GM23248 (cell line): ENCODE results near the gene CPNE4. TPM values are rescaled to one million over a fixed set of nuclear protein-coding genes. Genes with fewer than 3 reads are reported as not detected.

Experiments used
- DNase-seq: peaks from one replicate; pipeline ENCODE4 v3.0.0-alpha.2; 2015
- H2AFZ ChIP-seq: fragments of 200-600 bp; sonication (generic); 2 replicates; pipeline ENCODE4 v1.6.1; 2016; ENCODE audit warnings: antibody characterized with exemption
- H3F3A ChIP-seq: fragments of 200-600 bp; sonication (generic); 2 replicates; pipeline ENCODE4 v1.6.1; 2016; ENCODE audit warnings: mild to moderate bottlenecking, antibody characterized with exemption, mixed run types; ENCODE audit not compliant: insufficient read depth
- H3K27ac ChIP-seq: fragments of 200-600 bp; sonication (generic); 2 replicates; pipeline ENCODE4 v1.5.1; 2016; ENCODE audit warnings: mild to moderate bottlenecking
- H3K27me3 ChIP-seq: fragments of 200-600 bp; sonication (generic); replicated peaks from 2 replicates; pipeline ENCODE4 v1.6.1; 2016; ENCODE audit warnings: mild to moderate bottlenecking; ENCODE audit not compliant: insufficient read depth
- H3K36me3 ChIP-seq: fragments of 200-600 bp; sonication (generic); 2 replicates; pipeline ENCODE4 v1.6.1; 2016; ENCODE audit warnings: low read depth, mild to moderate bottlenecking
- H3K4me1 ChIP-seq: fragments of 200-600 bp; sonication (generic); 2 replicates; pipeline ENCODE4 v1.6.1; 2016; ENCODE audit warnings: mild to moderate bottlenecking; ENCODE audit not compliant: insufficient read depth
- H3K4me2 ChIP-seq: fragments of 200-600 bp; sonication (generic); one replicate; pipeline ENCODE4 v1.6.1; 2016; ENCODE audit warnings: mild to moderate bottlenecking; ENCODE audit not compliant: unreplicated experiment
- H3K4me3 ChIP-seq: fragments of 200-600 bp; sonication (generic); 2 replicates; pipeline ENCODE4 v1.5.1; 2016; ENCODE audit warnings: mild to moderate bottlenecking
- H3K79me2 ChIP-seq: fragments of 200-600 bp; sonication (generic); 2 replicates; pipeline ENCODE4 v1.6.1; 2016; ENCODE audit warnings: mild to moderate bottlenecking; ENCODE audit not compliant: insufficient read depth
- H3K9ac ChIP-seq: fragments of 200-600 bp; sonication (generic); 2 replicates; pipeline ENCODE4 v1.6.1; 2016; ENCODE audit warnings: mild to moderate bottlenecking
- H3K9me2 ChIP-seq: fragments of 200-600 bp; sonication (generic); 2 replicates; pipeline ENCODE4 v1.6.1; 2016; ENCODE audit warnings: mixed run types, mild to moderate bottlenecking, moderate library complexity; ENCODE audit not compliant: insufficient read depth
- H3K9me3 ChIP-seq: fragments of 200-600 bp; sonication (generic); one replicate; pipeline ENCODE4 v1.6.1; 2017; ENCODE audit warnings: low read depth
- H4K20me1 ChIP-seq: fragments of 200-600 bp; sonication (generic); 2 replicates; pipeline ENCODE4 v1.6.0; 2016; ENCODE audit not compliant: insufficient read depth
- EZH2 ChIP-seq: fragments of 200-600 bp; sonication (generic); IDR thresholded peaks from 2 replicates; pipeline ENCODE4 v1.6.1; 2018; ENCODE audit warnings: antibody characterized with exemption, mild to moderate bottlenecking; ENCODE audit not compliant: insufficient read depth, poor library complexity, severe bottlenecking
- EZH2phosphoT487 ChIP-seq: fragments of 200-600 bp; sonication (generic); IDR thresholded peaks from 2 replicates; pipeline ENCODE4 v1.6.1; 2018; ENCODE audit warnings: antibody characterized with exemption, moderate library complexity, mild to moderate bottlenecking, low read depth; ENCODE audit not compliant: insufficient read depth
- WGBS, 2 experiments: methylation state at CpG; one replicate each; pipeline ENCODE4 v1.1.6; 2015 to 2017; ENCODE audit warnings: low lambda C conversion rate in 2 of 2, low coverage in 1 of 2; ENCODE audit errors: missing lambda C conversion rate in 2 of 2; 5-methylcytosine and 5-hydroxymethylcytosine counted together
- in situ Hi-C: fragments of 300-500 bp; cut with MboI; formaldehyde crosslinking; loops from 2 replicates; pipeline ENCODE4 v1.15.0; 2020
- polyA plus RNA-seq: library from polyadenylated mRNA; unstranded; fragments of >200 nt; fragmentation: Nextera tagmentation; extraction: Ambion mirVana; gene quantifications from 2 replicates; pipeline ENCODE4 v1.2.1, GENCODE V29; 2016
- total RNA-seq: library from RNA; depleted of rRNA; stranded (reverse); fragments of >200 nt; shearing (Covaris generic); gene quantifications from 2 replicates; pipeline ENCODE4 v1.2.3, GENCODE V29; 2014

The CPNE4 gene
- total and polyA plus RNA-seq, 2 experiments from 2014 or later = 0.11 to 0.44 TPM

- Histone ChIP-seq H3K36me3 (no peaks in the 10 kb centered on the region), H3K9me2 (no peaks in the 10 kb centered on the region), H3K9ac (no peak overlapping the region), H3K4me2 (no peak overlapping the region), H3K9me3 (no peaks in the 10 kb centered on the region), H2AFZ (no peak overlapping the region), H3K4me3 (no peak overlapping the region), H3K27ac (no peak overlapping the region), H3K27me3 (no peaks in the 10 kb centered on the region), H4K20me1 (no peaks in the 10 kb centered on the region), H3K79me2 (no peaks in the 10 kb centered on the region), H3F3A (no peaks in the 10 kb centered on the region), H3K4me1 (no peaks in the 10 kb centered on the region)
- TF ChIP-seq EZH2 = no peak
- TF ChIP-seq EZH2phosphoT487 = no peak
- in situ Hi-C loops = no loop called here
- no peak for DNase-seq
- WGBS, 2 experiments = 45 to 62% methylated on average over 3 of the region's 3 CpGs
Measured at GRCh38 chr3:131988209-131988608, 46.6 kb downstream of the CPNE4 start.

- no peaks in the 10 kb centered on the region for H3K9me3 ChIP-seq
- H3K4me3 ChIP-seq = no peak overlapping the region
- no peaks in the 10 kb centered on the region for H3K79me2 ChIP-seq
- no peaks in the 10 kb centered on the region for H3K36me3 ChIP-seq
- H3K27ac ChIP-seq = no peak overlapping the region
- H4K20me1 ChIP-seq = no peaks in the 10 kb centered on the region
- TF ChIP-seq EZH2phosphoT487 = no peak
- no peak for TF ChIP-seq EZH2
- no peak overlapping the region for H2AFZ ChIP-seq
- no peak for DNase-seq
- WGBS, 2 experiments = 4 to 5% methylated on average over 1 of the region's 1 CpG
- H3K9ac ChIP-seq = no peak overlapping the region
- no peaks in the 10 kb centered on the region for H3F3A ChIP-seq
- H3K4me2 ChIP-seq = no peak overlapping the region
- H3K4me1 ChIP-seq = no peaks in the 10 kb centered on the region
- in situ Hi-C loops = no loop called here
- H3K27me3 ChIP-seq = no peaks in the 10 kb centered on the region
- H3K9me2 ChIP-seq = no peaks in the 10 kb centered on the region
Measured at GRCh38 chr3:131983689-131984088, 51.1 kb downstream of the CPNE4 start.

- Histone ChIP-seq H3K4me1 (no peaks in the 10 kb centered on the region), H3K9me2 (no peaks in the 10 kb centered on the region), H4K20me1 (no peaks in the 10 kb centered on the region), H3K36me3 (no peaks in the 10 kb centered on the region), H3K4me2 (no peak overlapping the region), H3K79me2 (no peaks in the 10 kb centered on the region), H3F3A (no peaks in the 10 kb centered on the region), H3K9me3 (no peaks in the 10 kb centered on the region), H3K27ac (no peak overlapping the region), H3K27me3 (no peaks in the 10 kb centered on the region), H3K9ac (no peak overlapping the region), H2AFZ (no peak overlapping the region), H3K4me3 (no peak overlapping the region)
- in situ Hi-C loops = no loop called here
- TF ChIP-seq EZH2 (no peak), EZH2phosphoT487 (no peak)
- DNase-seq = no peak
- 73 to 75% methylated on average over 7 of the region's 7 CpGs for WGBS, 2 experiments
Measured at GRCh38 chr3:131981323-131981722, 53.5 kb downstream of the CPNE4 start.

- no peaks in the 10 kb centered on the region for H3K4me1 ChIP-seq
- TF ChIP-seq EZH2phosphoT487 (no peak), EZH2 (no peak)
- H3K4me2 ChIP-seq = no peak overlapping the region
- DNase-seq = no peak
- WGBS, 2 experiments = 35 to 46% methylated on average over 2 of the region's 2 CpGs
- no peaks in the 10 kb centered on the region for H4K20me1 ChIP-seq
- no peaks in the 10 kb centered on the region for H3K9me2 ChIP-seq
- H3K79me2 ChIP-seq = no peaks in the 10 kb centered on the region
- no peak overlapping the region for H2AFZ ChIP-seq
- no peak overlapping the region for H3K9ac ChIP-seq
- in situ Hi-C loops = no loop called here
- no peak overlapping the region for H3K4me3 ChIP-seq
- H3F3A ChIP-seq = no peaks in the 10 kb centered on the region
- no peaks in the 10 kb centered on the region for H3K9me3 ChIP-seq
- no peaks in the 10 kb centered on the region for H3K36me3 ChIP-seq
- no peaks in the 10 kb centered on the region for H3K27me3 ChIP-seq
- H3K27ac ChIP-seq = no peak overlapping the region
Measured at GRCh38 chr3:131976448-131976847, 58.4 kb downstream of the CPNE4 start.

GRCh38 chr3:131975047-131975446, 59.8 kb downstream of the CPNE4 start:
- in situ Hi-C loops = no loop called here
- no peak overlapping the region for H3K4me3 ChIP-seq
- no peaks in the 10 kb centered on the region for H3K36me3 ChIP-seq
- no peaks in the 10 kb centered on the region for H3K9me2 ChIP-seq
- H4K20me1 ChIP-seq = no peaks in the 10 kb centered on the region
- TF ChIP-seq EZH2 (no peak), EZH2phosphoT487 (no peak)
- no peaks in the 10 kb centered on the region for H3F3A ChIP-seq
- H3K27ac ChIP-seq = no peak overlapping the region
- 60 to 65% methylated on average over 6 of the region's 6 CpGs for WGBS, 2 experiments
- H3K9me3 ChIP-seq = no peaks in the 10 kb centered on the region
- H3K4me2 ChIP-seq = no peak overlapping the region
- H3K9ac ChIP-seq = no peak overlapping the region
- H3K27me3 ChIP-seq = no peaks in the 10 kb centered on the region
- no peak overlapping the region for H2AFZ ChIP-seq
- no peaks in the 10 kb centered on the region for H3K79me2 ChIP-seq
- DNase-seq = no peak
- H3K4me1 ChIP-seq = no peaks in the 10 kb centered on the region
